DMS79 treated with DMSO at 0.1 percent for 48 hours (cell line): ENCODE data around the gene C1QTNF7.

Experiments
- DNase-seq: peaks from one replicate; lab custom pipeline; 2025; lab: John Stamatoyannopoulos, UW

Gene C1QTNF7

GRCh38 chr4:15457406-15458201 lies 29.8 kb downstream of the C1QTNF7 start:
- DNase-seq, result no peak

GRCh38 chr4:15458616-15459015 lies 30.8 kb downstream of the C1QTNF7 start:
- no peak for DNase-seq

- no peak for DNase-seq
These were observed 31.9 kb downstream of the C1QTNF7 start for GRCh38 chr4:15459706-15460105.

- DNase-seq, result no peak
These were observed 38.8 kb downstream of the C1QTNF7 start for GRCh38 chr4:15466596-15466995.

GRCh38 chr4:15469402-15470127 lies 41.7 kb downstream of the C1QTNF7 start, which contains the start of gene CC2D2A:
Gene CC2D2A, plus strand, starts transcription at chr4:15469882. Its CDS starts 6,051 bp downstream, at chr4:15475933.
- peak; percentile 7 for DNase-seq

- no peak for DNase-seq
These were observed 42.3 kb downstream of the C1QTNF7 start for GRCh38 chr4:15470128-15470475.

- no peak for DNase-seq
These were observed 48.6 kb downstream of the C1QTNF7 start for GRCh38 chr4:15476396-15476795.

GRCh38 chr4:15478724-15479088 lies 50.9 kb downstream of the C1QTNF7 start:
- no peak for DNase-seq

- peak; percentile 70 for DNase-seq
These were observed 51.5 kb downstream of the C1QTNF7 start for GRCh38 chr4:15479089-15479912.

- DNase-seq, result no peak
These were observed 52.0 kb downstream of the C1QTNF7 start for GRCh38 chr4:15479913-15480185.

- no peak for DNase-seq
These were observed 54.3 kb downstream of the C1QTNF7 start for GRCh38 chr4:15481961-15482745.

GRCh38 chr4:15482842-15483241 lies 55.0 kb downstream of the C1QTNF7 start:
- DNase-seq, result no peak

GRCh38 chr4:15488136-15488535 lies 60.3 kb downstream of the C1QTNF7 start:
- no peak for DNase-seq

GRCh38 chr4:15488658-15489470 lies 61.0 kb downstream of the C1QTNF7 start:
- DNase-seq, result no peak

GRCh38 chr4:15489551-15489950 lies 61.7 kb downstream of the C1QTNF7 start:
- no peak for DNase-seq

- no peak for DNase-seq
These were observed 65.6 kb downstream of the C1QTNF7 start for GRCh38 chr4:15493411-15493810.

- DNase-seq, result no peak
These were observed 67.8 kb downstream of the C1QTNF7 start for GRCh38 chr4:15495621-15496020.
